HG02981 (cell line): Measurements from ENCODE around the gene CHIC1.
"Not testable (repeated sequence)": the region's sequence is repeated elsewhere in the genome, so short reads cannot be mapped to it uniquely, and the experiment has no call there.

Experiments
- ATAC-seq: cut with Tn5 transposase; IDR thresholded peaks from one replicate; pipeline ENCODE4 v1.9.1; 2021; ENCODE audit warnings: mild to moderate bottlenecking, moderate library complexity; ENCODE audit not compliant: unreplicated experiment

The CHIC1 gene

DNA sequence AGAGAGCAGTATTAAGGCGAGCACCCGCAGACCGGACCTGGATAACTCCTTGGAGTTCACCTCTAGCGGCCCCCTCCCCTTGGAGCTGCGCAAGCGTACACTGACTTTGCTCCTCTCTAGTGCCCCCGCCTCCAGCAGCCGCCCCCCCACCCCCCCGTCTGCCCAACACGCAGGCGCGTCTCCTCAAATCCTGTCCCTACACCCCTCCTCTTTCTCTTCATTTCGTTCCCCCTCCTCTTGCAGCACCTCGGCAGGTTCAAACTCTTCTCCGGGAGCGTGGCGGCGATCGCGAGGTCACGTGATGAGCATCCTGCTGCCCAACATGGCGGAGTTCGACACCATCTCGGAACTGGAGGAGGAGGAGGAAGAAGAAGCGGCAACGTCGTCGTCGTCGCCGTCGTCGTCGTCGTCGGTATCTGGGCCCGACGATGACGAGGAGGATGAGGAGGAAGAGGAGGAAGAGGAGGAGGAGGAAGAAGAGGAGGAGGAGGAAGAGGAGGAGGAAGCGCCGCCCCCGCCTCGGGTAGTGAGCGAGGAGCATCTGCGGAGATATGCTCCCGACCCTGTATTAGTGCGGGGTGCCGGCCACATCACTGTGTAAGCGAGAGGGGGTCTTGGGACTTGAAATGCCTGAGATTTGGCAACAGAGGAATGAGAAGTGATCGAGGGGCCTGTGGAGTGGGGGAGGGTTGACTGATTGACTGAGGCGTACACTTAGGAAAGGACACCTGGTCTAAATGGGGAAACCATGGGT is at the start of gene CHIC1:
Gene CHIC1 (plus strand): TSS at position 214 of the 754 bp plus-strand sequence. CDS start 88 bp downstream, at position 302.
- peak; percentile 64 for ATAC-seq

DNA sequence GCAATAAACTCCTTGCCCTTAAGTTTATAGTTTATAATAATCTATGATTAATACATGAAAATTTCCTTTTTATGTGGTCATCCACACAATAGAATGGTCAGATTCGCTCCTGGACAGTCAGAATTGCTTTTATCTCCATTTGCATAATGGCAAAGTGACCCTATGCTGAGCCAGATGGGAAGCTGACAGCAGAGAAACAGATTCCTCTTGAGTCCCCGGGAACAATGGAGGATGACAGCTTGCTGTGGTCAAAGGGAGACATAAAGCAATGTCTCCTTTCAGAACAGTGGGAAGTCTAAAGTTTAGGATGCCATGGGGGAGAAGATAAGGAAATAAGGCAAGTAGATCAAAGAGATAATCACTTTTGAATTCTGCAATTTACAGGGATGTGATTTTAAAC is 40.2 kb upstream of the CHIC1 start:
- ATAC-seq = not testable (repeated sequence)

DNA sequence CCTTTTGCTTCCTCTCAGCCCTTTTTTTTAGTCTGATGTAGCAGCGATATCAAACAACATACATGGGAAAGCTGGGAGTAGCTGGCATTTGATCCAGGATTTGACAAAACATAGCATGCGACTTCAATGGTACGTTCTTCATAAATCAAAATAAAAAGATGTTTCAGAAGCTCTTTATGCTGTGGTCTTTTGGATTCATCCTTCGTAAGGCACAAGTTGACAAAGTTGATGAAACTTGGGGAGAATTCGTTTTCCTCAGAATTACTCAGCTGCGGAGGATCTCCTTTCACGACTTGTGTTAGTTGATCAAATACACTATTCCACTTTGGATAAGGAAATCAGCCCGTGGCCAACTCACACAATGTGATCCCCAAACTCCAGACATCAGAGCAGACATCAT is 38.1 kb upstream of the CHIC1 start:
- ATAC-seq = no peak

DNA sequence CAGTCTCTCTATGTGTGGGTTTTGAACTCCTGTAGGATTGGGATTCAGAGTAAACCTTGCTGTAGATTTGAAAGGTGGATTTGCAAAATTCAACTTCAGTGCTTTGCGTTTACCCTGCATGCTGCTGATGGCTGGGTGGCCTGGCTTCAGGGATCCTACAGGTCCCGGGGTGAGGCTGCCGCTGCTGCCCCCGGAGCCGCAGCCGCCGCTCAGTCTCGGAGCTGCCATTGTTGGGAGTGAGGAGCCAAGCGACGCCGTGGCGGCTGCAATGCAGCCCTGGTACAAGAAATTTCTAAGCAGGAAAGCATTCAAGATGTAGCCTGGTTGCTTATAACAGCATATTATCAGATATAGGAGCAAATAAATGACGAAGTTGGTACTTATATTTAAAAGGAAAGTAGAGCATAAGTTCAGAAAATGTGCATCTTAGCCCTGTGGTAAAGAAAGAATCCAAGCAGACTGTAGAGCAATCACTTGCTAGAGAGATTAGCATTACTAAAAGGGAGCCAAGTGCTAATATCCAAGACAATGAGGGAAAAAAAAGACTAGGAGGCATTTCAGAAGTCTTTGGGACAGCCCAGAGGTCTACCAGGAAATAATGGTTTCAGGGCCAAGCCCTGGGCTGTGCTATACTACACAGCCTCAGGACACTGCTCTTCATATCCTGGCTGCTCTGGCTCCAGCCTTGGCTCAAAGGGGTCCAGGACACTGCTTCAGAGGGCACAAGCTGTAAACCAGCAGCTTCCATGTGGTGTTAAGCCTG is 36.9 kb upstream of the CHIC1 start:
- ATAC-seq = no peak

DNA sequence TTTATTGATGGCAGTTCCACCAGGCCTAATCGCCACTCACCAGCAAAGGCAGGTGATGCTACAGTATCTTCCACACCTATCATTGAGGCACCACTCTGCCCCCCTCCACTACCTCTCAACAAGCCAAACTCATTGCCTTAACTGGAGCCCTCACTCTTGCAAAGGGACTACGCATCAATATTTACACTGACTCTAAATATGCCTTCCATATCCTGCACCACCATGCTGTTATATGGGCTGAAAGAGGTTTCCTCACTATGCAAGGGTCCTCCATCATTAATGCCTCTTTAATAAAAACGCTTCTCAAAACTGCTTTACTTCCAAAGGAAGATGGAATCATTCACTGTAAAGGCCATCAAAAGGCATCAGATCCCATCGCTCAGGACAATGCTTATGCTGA is 31.3 kb upstream of the CHIC1 start:
- not testable (repeated sequence) for ATAC-seq

DNA sequence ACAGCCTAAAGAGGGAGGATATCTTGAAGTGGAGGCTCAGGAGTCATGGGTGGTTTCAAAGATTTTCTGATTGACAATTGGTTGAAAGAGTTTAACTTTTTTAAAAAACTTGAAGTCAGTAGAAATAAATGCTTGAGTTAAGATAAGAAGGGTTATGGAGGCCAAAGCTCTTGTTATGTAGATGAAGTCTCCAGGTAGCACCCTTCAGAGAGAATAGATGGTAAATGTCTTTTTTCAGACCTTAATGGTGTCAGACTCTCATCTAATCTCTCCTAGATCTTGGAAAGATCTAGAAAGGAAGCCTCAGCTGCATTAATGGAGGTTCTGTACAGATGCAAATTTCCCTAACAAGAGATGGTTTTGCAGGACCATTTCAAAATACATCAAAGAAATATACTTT is 6.8 kb upstream of the CHIC1 start:
- no peak for ATAC-seq

GRCh38 chrX:73561801-73562200 is 1.2 kb upstream of the CHIC1 start:
- no peak for ATAC-seq

DNA sequence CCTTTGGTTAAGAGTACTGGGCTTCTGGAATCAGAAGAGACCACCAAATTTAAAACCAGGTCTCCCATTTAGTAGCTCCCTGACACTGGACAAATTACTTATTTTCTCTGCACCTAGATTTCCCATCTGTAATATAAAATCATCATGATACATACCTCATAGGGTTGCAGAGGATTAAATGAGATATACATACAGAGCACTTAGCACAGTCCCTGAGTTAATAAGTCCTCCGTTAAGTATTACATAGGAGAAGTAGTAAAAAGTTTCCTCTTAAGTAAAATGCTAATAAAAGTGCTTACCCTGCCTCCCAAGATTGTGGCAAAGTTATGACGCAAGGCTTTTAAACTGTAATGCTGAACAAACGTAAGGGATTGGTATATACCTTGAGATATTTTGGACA is 539 bp upstream of the CHIC1 start:
- ATAC-seq = no peak

DNA sequence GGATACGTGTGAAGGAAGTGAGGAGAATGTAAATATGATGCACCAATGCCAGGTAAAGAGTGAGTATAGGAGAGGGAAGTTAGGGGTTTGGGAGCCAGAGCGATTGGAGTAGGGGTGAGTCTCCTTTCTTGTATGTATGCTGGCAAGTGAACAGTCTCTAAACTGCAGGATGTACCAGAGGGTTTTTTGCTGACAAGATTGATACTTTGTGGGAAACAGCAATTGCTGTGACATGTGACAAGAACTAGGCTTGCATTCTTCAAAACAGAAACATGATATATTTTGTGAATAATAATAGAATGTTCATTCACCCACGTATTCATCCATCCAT is 706 bp downstream of the CHIC1 start:
- ATAC-seq = peak; percentile 53

- no peak for ATAC-seq
These were observed 14.4 kb downstream of the CHIC1 start for GRCh38 chrX:73577361-73577760.

- peak; percentile 84 for ATAC-seq
These were observed 18.1 kb downstream of the CHIC1 start for GRCh38 chrX:73581002-73581628.

- ATAC-seq = not testable (repeated sequence)
These were observed 34.8 kb downstream of the CHIC1 start for GRCh38 chrX:73597758-73598157.

- ATAC-seq = no peak
These were observed 52.0 kb downstream of the CHIC1 start for GRCh38 chrX:73615022-73615421.

DNA sequence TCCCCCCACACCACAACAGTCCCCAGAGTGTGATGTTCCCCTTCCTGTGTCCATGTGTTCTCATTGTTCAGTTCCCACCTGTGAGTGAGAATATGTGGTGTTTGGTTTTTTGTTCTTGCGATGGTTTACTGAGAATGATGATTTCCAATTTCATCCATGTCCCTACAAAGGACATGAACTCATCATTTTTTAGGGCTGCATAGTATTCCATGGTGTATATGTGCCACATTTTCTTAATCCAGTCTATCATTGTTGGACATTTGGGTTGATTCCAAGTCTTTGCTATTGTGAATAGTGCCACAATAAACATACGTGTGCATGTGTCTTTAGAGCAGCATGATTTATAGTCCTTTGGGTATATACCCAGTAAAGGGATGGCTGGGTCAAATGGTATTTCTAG is 78.7 kb downstream of the CHIC1 start:
- not testable (repeated sequence) for ATAC-seq

DNA sequence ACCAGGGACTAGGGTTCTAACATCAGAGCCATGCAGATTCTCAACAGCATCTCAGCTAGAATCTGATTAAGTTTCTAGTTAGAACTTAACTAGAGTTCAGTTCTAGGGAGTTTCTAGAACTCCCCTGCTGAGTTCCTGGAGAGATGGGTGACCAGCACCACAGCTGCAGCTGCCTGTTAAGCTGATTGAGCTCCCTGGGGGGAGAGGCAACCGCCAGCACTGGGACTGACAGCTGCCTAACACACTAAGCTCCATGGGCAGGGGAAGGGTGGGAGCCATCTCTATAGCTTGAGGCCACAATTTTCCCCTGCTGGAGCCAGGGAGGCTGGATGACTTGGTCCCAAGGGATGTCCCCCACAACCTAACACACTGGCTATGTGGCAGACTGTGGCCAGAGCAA is 84.2 kb downstream of the CHIC1 start:
- no peak for ATAC-seq

DNA sequence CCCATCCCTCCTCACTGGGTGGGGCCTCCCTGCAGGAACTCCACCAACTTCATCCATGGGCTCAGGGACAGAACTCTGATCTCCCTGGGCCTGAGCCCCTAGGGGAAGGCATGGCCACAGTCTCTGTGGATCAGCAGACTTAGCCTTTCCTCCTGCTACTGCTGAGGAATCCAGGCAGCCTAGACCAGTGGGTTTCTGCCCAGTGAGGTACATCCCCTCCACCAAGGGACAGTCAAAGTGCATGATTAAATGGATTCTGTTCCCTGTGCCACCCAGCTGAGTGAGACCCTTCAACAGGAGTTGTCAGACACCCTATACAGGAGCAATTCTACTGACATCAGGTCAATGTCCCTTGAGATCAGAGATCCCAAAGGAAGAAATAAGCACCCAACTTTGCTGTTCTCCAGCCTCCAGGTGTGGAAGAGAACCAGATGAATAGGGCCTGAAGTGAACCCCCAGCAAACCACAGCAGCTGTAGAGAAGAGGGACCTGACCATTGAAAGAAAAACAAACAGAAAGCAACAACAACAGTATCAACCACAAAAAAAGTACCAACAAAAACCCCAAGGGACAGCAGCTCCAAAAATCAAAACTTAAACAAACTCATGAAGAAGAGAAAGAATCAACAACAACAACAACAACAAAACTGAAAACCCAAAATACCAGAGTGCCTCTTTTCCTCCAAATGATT is 84.8 kb downstream of the CHIC1 start:
- no peak for ATAC-seq

DNA sequence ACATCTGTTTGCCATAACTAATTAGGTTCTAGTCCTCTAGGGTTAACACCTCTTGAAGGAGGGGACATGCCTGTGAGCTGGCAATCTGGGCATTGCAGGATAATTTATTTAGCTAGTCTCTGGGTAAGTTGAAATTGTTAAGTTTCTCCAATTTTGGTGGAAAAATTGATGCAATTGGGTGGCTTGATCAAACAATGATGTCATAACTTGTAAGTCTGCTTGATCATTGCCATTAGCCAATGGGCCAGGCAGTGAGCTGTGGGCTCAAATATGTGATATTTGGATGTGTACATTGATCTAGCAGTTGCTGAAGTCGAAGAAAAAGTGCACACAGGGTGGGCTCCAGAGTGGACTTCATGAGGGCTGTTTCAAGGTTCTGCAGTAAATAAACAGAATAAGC is 98.3 kb downstream of the CHIC1 start:
- ATAC-seq = not testable (repeated sequence)

GRCh38 chrX:73668779-73669178 is 105.8 kb downstream of the CHIC1 start:
- ATAC-seq = no peak

DNA sequence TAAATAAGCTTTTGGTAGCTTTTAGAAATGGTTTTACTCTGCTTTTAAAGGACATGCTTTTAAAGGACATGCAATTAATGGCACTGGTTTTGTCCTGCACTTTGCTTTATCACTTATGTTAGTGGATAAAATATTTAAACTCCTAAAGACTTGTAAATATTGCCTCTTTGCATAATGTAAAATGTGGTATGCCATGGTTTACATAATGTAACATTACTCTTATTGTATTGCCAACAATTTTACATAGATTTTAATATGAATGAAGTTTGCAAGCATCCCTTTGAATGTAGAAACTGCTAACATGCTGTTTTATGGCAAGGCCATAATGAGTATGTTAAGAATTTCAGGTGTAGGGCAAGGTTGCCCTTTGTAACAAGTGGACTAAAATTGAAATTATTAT is 118.4 kb downstream of the CHIC1 start:
- no peak for ATAC-seq

- no peak for ATAC-seq
These were observed 120.4 kb downstream of the CHIC1 start for GRCh38 chrX:73683236-73683859.

DNA sequence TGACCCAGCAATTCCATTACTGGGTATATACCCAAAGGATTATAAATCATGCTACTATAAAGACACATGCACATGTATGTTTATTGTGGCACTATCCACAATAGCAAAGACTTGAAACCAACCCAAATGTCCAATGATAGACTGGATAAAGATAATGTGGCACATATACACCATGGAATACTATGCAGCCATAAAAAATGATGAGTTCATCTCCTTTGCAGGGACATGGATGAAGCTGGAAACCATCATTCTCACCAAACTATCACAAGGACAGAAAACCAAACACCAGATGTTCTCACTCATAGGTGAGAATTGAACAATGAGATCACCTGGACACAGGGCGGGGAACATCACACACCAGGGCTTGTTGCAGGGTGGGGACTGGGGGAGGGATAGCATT is 144.0 kb downstream of the CHIC1 start:
- ATAC-seq = not testable (repeated sequence)
